ENCODE measurements around the gene AUTS2.

- TF ChIP-seq CTCF (IDR thresholded peaks at IDR 0.05) (no peak), EP300 (IDR thresholded peaks at IDR 0.05) (no peak), POLR2A (IDR thresholded peaks at IDR 0.05) (no peak)
Measured at GRCh38 chr7:70377957-70378356, 779.7 kb downstream of the AUTS2 start.
